H9 (cell line): ENCODE data around the gene ARIH1. TPM values are rescaled to one million over a fixed set of nuclear protein-coding genes. Genes with fewer than 3 reads are reported as not detected.

Source experiments
- DNase-seq: peaks from one replicate; pipeline ENCODE4 v3.0.0-alpha.2; 2017
- H2AFZ ChIP-seq: one replicate; pipeline ENCODE4 v1.6.1; 2013; ENCODE audit warnings: mild to moderate bottlenecking, low read length, control low read depth, moderate library complexity
- H2AK5ac ChIP-seq: 2 replicates; pipeline ENCODE4 v1.6.1; 2013; ENCODE audit warnings: low read length, control low read depth, mixed read lengths; ENCODE audit not compliant: insufficient read length
- H2BK120ac ChIP-seq: one replicate; pipeline ENCODE4 v1.6.1; 2013; ENCODE audit warnings: low read depth, mild to moderate bottlenecking, low read length, control low read depth, inconsistent platforms; ENCODE audit not compliant: poor library complexity, severe bottlenecking
- H2BK12ac ChIP-seq: 2 replicates; pipeline ENCODE4 v1.6.1; 2013; ENCODE audit warnings: low read length, control low read depth, mixed read lengths, low read depth; ENCODE audit not compliant: insufficient read length
- H2BK15ac ChIP-seq: 2 replicates; pipeline ENCODE4 v1.6.1; 2013; ENCODE audit warnings: low read depth, low read length, control low read depth
- H2BK20ac ChIP-seq: one replicate; pipeline ENCODE4 v1.6.1; 2013; ENCODE audit warnings: low read depth, mild to moderate bottlenecking, low read length, control low read depth, inconsistent platforms; ENCODE audit not compliant: poor library complexity, severe bottlenecking
- H2BK5ac ChIP-seq: 2 replicates; pipeline ENCODE4 v1.6.1; 2013; ENCODE audit warnings: low read length, control low read depth, mixed read lengths; ENCODE audit not compliant: insufficient read length
- H3K14ac ChIP-seq: 2 replicates; pipeline ENCODE4 v1.6.1; 2013; ENCODE audit warnings: low read length, control low read depth; ENCODE audit not compliant: insufficient read depth
- H3K18ac ChIP-seq: 2 replicates; pipeline ENCODE4 v1.6.1; 2013; ENCODE audit warnings: low read depth, mild to moderate bottlenecking, mixed read lengths, low read length, control low read depth; ENCODE audit not compliant: insufficient read length
- H3K23ac ChIP-seq: 2 replicates; pipeline ENCODE4 v1.6.1; 2013; ENCODE audit warnings: low read length, control low read depth, mixed read lengths, low read depth; ENCODE audit not compliant: insufficient read length
- H3K23me2 ChIP-seq: 2 replicates; pipeline ENCODE4 v1.6.1; 2013; ENCODE audit warnings: low read depth, mild to moderate bottlenecking, mixed read lengths, low read length, control low read depth; ENCODE audit not compliant: insufficient read length, poor library complexity, severe bottlenecking
- H3K27ac ChIP-seq: 2 replicates; pipeline ENCODE4 v1.5.1; 2013; ENCODE audit warnings: low read length, control low read depth, mixed read lengths, low read depth; ENCODE audit not compliant: insufficient read length
- H3K27me3 ChIP-seq: 2 replicates; pipeline ENCODE4 v1.6.1; 2013; ENCODE audit warnings: low read length, control low read depth, inconsistent platforms; ENCODE audit not compliant: insufficient read depth
- H3K4ac ChIP-seq: 2 replicates; pipeline ENCODE4 v1.6.1; 2013; ENCODE audit warnings: low read depth, mild to moderate bottlenecking, control low read depth, inconsistent platforms, low read length, moderate library complexity
- H3K4me1 ChIP-seq: 2 replicates; pipeline ENCODE4 v1.6.1; 2013; ENCODE audit warnings: low read length, control low read depth, inconsistent platforms; ENCODE audit not compliant: insufficient read depth
- H3K4me2 ChIP-seq: 2 replicates; pipeline ENCODE4 v1.6.1; 2013; ENCODE audit warnings: low read length, control low read depth, mixed read lengths; ENCODE audit not compliant: insufficient read length, insufficient read depth
- H3K56ac ChIP-seq: 2 replicates; pipeline ENCODE4 v1.6.1; 2013; ENCODE audit warnings: low read depth, mild to moderate bottlenecking, mixed read lengths, low read length, control low read depth; ENCODE audit not compliant: insufficient read length
- H3K79me1 ChIP-seq: 2 replicates; pipeline ENCODE4 v1.6.1; 2013; ENCODE audit warnings: low read depth, mild to moderate bottlenecking, moderate library complexity, low read length, control low read depth, inconsistent platforms; ENCODE audit not compliant: insufficient read depth, poor library complexity, severe bottlenecking
- H3K79me2 ChIP-seq: 2 replicates; pipeline ENCODE4 v1.6.1; 2013; ENCODE audit warnings: low read length, control low read depth, inconsistent platforms; ENCODE audit not compliant: insufficient read depth
- H3K9ac ChIP-seq: 2 replicates; pipeline ENCODE4 v1.6.1; 2013; ENCODE audit warnings: low read length, control low read depth, mixed read lengths; ENCODE audit not compliant: insufficient read length; ENCODE audit errors: extremely low read depth
- H3K9me3 ChIP-seq: one replicate; pipeline ENCODE4 v1.6.1; 2013; ENCODE audit warnings: low read depth, low read length, inconsistent platforms; ENCODE audit not compliant: control insufficient read depth
- H3T11ph ChIP-seq: one replicate; pipeline ENCODE4 v1.6.1; 2013; ENCODE audit warnings: mild to moderate bottlenecking, low read length, control low read depth, inconsistent platforms
- H4K20me1 ChIP-seq: one replicate; pipeline ENCODE4 v1.6.1; 2013; ENCODE audit not compliant: control insufficient read depth, insufficient read length, insufficient read depth
- H4K5ac ChIP-seq: 2 replicates; pipeline ENCODE4 v1.6.1; 2013; ENCODE audit warnings: low read depth, mild to moderate bottlenecking, mixed read lengths, low read length, control low read depth; ENCODE audit not compliant: insufficient read length
- H4K8ac ChIP-seq: replicated peaks from 2 replicates; pipeline ENCODE4 v1.6.1; 2013; ENCODE audit warnings: low read length, control low read depth, mixed read lengths, low read depth; ENCODE audit not compliant: insufficient read length
- H4K91ac ChIP-seq: 2 replicates; pipeline ENCODE4 v1.6.1; 2013; ENCODE audit warnings: low read depth, mild to moderate bottlenecking, moderate library complexity, mixed read lengths, low read length, control low read depth; ENCODE audit not compliant: insufficient read length
- H3K27ac Mint-ChIP-seq, 3 experiments: 2 replicates in 2 of 3; 3 replicates in 1 of 3; pipeline ENCODE4 v1.8.0; 2020 to 2021; ENCODE audit warnings: mixed read lengths in 3 of 3, mild to moderate bottlenecking in 1 of 3, moderate library complexity in 1 of 3
- H3K27me3 Mint-ChIP-seq: 2 replicates; pipeline ENCODE4 v1.8.0; 2021; ENCODE audit warnings: low read depth, mild to moderate bottlenecking, moderate library complexity, mixed read lengths
- H3K36me3 Mint-ChIP-seq, 3 experiments: 2 replicates in 2 of 3; 3 replicates in 1 of 3; pipeline ENCODE4 v1.8.0; 2020 to 2021; ENCODE audit warnings: low read depth in 3 of 3, mixed read lengths in 3 of 3; ENCODE audit not compliant: insufficient read depth in 1 of 3
- H3K4me1 Mint-ChIP-seq, 2 experiments: 2 replicates each; pipeline ENCODE4 v1.8.0; 2020; ENCODE audit warnings: mixed read lengths in 2 of 2
- H3K4me3 Mint-ChIP-seq, 2 experiments: 2 replicates in 1 of 2; 3 replicates in 1 of 2; pipeline ENCODE4 v1.8.0; 2020 to 2021; ENCODE audit warnings: mild to moderate bottlenecking in 2 of 2, mixed read lengths in 2 of 2, moderate library complexity in 1 of 2
- H3K9me3 Mint-ChIP-seq, 2 experiments: 2 replicates in 1 of 2; 3 replicates in 1 of 2; pipeline ENCODE4 v1.8.0; 2020; ENCODE audit warnings: mild to moderate bottlenecking in 2 of 2, mixed read lengths in 2 of 2, moderate library complexity in 1 of 2
- total RNA-seq: library from RNA; stranded (reverse); gene quantifications from 2 replicates; pipeline ENCODE4 v1.2.1, GENCODE V29; 2021
- TF ChIP-seq, protein P1 (sequence below): fragments of 200-600 bp; sonication (generic); conservative IDR thresholded peaks from 3 replicates; pipeline ENCODE4 v1.8.0; 2021; ENCODE audit warnings: antibody characterized with exemption, mild to moderate bottlenecking

The ARIH1 gene
- total RNA-seq, 1 experiment from 2014 or later, result 158 TPM

DNA sequence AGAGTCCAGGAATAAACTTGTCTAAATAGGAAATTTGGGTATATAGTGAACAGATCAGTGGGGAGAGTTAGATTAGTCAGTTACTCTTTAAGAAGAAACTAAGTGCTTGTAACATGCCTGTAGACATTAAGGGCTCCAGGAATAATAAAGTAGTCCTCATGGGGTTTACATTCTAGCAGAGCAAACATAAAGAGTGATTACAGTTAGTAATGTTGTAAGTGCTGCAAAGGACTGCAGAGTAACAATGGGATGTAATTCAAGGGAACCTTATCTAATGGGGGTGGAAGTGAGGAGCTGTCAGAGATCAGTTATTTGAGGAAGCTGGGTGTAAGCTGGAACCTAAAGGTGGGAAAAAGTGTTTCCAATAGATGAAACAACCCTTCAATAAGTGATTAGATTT lies 67.5 kb downstream of the ARIH1 start:
- peaks cover 5% of the 10 kb centered on the region for H3K9me3 ChIP-seq
- no peaks in the 10 kb centered on the region for H3K27me3 ChIP-seq
- Mint-ChIP-seq H3K27me3 (no peaks in the 10 kb centered on the region), H3K4me1 (no peaks in the 10 kb centered on the region), H3K4me3 (no peak overlapping the region), H3K27ac (no peak overlapping the region), H3K36me3 (peaks cover 39 to 57% (median 46%) of the 10 kb centered on the region in 3 experiments), H3K9me3 (peaks cover 15 to 19% of the 10 kb centered on the region in 2 experiments)
- no peaks in the 10 kb centered on the region for H3K23me2 ChIP-seq
- H3K4me1 ChIP-seq, result no peaks in the 10 kb centered on the region
- no peak overlapping the region for H3K27ac ChIP-seq
- H2BK20ac ChIP-seq, result no peak overlapping the region
- no peak overlapping the region for H2BK12ac ChIP-seq
- no peak overlapping the region for H3K4ac ChIP-seq
- no peak overlapping the region for H2BK120ac ChIP-seq
- TF ChIP-seq, protein P1, sequence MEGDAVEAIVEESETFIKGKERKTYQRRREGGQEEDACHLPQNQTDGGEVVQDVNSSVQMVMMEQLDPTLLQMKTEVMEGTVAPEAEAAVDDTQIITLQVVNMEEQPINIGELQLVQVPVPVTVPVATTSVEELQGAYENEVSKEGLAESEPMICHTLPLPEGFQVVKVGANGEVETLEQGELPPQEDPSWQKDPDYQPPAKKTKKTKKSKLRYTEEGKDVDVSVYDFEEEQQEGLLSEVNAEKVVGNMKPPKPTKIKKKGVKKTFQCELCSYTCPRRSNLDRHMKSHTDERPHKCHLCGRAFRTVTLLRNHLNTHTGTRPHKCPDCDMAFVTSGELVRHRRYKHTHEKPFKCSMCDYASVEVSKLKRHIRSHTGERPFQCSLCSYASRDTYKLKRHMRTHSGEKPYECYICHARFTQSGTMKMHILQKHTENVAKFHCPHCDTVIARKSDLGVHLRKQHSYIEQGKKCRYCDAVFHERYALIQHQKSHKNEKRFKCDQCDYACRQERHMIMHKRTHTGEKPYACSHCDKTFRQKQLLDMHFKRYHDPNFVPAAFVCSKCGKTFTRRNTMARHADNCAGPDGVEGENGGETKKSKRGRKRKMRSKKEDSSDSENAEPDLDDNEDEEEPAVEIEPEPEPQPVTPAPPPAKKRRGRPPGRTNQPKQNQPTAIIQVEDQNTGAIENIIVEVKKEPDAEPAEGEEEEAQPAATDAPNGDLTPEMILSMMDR, result no peak
- no peak overlapping the region for H2AFZ ChIP-seq
- H2BK15ac ChIP-seq, result no peak overlapping the region
- H4K20me1 ChIP-seq, result no peaks in the 10 kb centered on the region
- H3K23ac ChIP-seq, result no peak overlapping the region
- peaks cover 3% of the 10 kb centered on the region for H3K79me1 ChIP-seq
- no peak overlapping the region for H3K18ac ChIP-seq
- no peak overlapping the region for H2AK5ac ChIP-seq
- no peak overlapping the region for H3K4me2 ChIP-seq
- DNase-seq, result no peak
- H3K14ac ChIP-seq, result no peak overlapping the region
- H3K79me2 ChIP-seq, result no peaks in the 10 kb centered on the region
- H4K8ac ChIP-seq, result no peak overlapping the region
- H4K91ac ChIP-seq, result no peak overlapping the region
- H2BK5ac ChIP-seq, result no peak overlapping the region
- H4K5ac ChIP-seq, result no peak overlapping the region
- H3T11ph ChIP-seq, result no peak overlapping the region
- no peak overlapping the region for H3K9ac ChIP-seq
- no peak overlapping the region for H3K56ac ChIP-seq
